Common myeloid progenitor, CD34-positive (primary cell): Measurements from ENCODE around the gene GRHL1.
A peak's percentile ranks its signal among the peaks of the same experiment; 100 is the strongest.

Experiments used
- CTCF ChIA-PET: fragments of 350-600 bp; sonication (Branson Sonifier 250); formaldehyde crosslinking; loops from one replicate; lab custom pipeline; 2021; ENCODE audit warnings: antibody characterized with exemption; lab: Charles Lee
- POLR2A ChIA-PET: fragments of 350-600 bp; sonication (Branson Sonifier 250); formaldehyde crosslinking; loops from one replicate; lab custom pipeline; 2021; ENCODE audit warnings: antibody characterized with exemption; lab: Charles Lee
- DNase-seq, 3 donors: peaks; one replicate each; pipeline versions ENCODE4 v3.0.0 to v3.0.0-alpha.2; 2013
- H3K27ac ChIP-seq, 2 experiments: 1 replicate in 1 of 2; 2 replicates in 1 of 2; pipeline ENCODE4 v1.7.0; 2013; ENCODE audit warnings: inconsistent platforms in 2 of 2, low read length in 2 of 2, mild to moderate bottlenecking in 2 of 2, low read depth in 1 of 2, moderate library complexity in 1 of 2; ENCODE audit not compliant: severe bottlenecking in 2 of 2, insufficient read depth in 1 of 2, poor library complexity in 1 of 2
- H3K27me3 ChIP-seq, 5 experiments: replicated peaks in 2 of 5; 1 replicate in 3 of 5; 2 replicates in 2 of 5; pipeline versions ENCODE4 v1.6.1 to v1.7.0; 2013; ENCODE audit warnings: low read length in 4 of 5, mild to moderate bottlenecking in 2 of 5, moderate library complexity in 2 of 5, inconsistent platforms in 1 of 5; ENCODE audit not compliant: insufficient read depth in 5 of 5, control insufficient read depth in 4 of 5
- H3K36me3 ChIP-seq, 4 experiments: 1 replicate in 2 of 4; 2 replicates in 2 of 4; pipeline versions ENCODE4 v1.6.1 to v1.7.0; 2013; ENCODE audit warnings: low read length in 3 of 4, control low read depth in 1 of 4, mild to moderate bottlenecking in 1 of 4; ENCODE audit not compliant: control insufficient read depth in 4 of 4, insufficient read depth in 4 of 4
- H3K4me1 ChIP-seq, 4 experiments: 1 replicate in 3 of 4; 2 replicates in 1 of 4; pipeline versions ENCODE4 v1.6.1 to v1.7.1; 2013; ENCODE audit warnings: low read length in 3 of 4, mild to moderate bottlenecking in 3 of 4, control low read depth in 1 of 4, inconsistent platforms in 1 of 4, moderate library complexity in 1 of 4; ENCODE audit not compliant: control insufficient read depth in 4 of 4, insufficient read depth in 4 of 4; ENCODE audit errors: control extremely low read depth in 1 of 4
- H3K4me3 ChIP-seq, 7 experiments: 1 replicate in 4 of 7; 2 replicates in 3 of 7; pipeline versions ENCODE4 v1.5.1 to v1.7.0; 2013; ENCODE audit warnings: mild to moderate bottlenecking in 7 of 7, low read length in 6 of 7, moderate library complexity in 6 of 7, inconsistent platforms in 2 of 7, low read depth in 2 of 7, control low read depth in 1 of 7; ENCODE audit not compliant: insufficient read depth in 4 of 7, control insufficient read depth in 1 of 7; ENCODE audit errors: extremely low read depth in 1 of 7
- H3K9me3 ChIP-seq, 5 experiments: 1 replicate in 4 of 5; 2 replicates in 1 of 5; pipeline versions ENCODE4 v1.6.1 to v1.7.1; 2013; ENCODE audit warnings: low read length in 4 of 5, mild to moderate bottlenecking in 2 of 5, inconsistent platforms in 1 of 5, low read depth in 1 of 5, moderate library complexity in 1 of 5; ENCODE audit not compliant: control insufficient read depth in 4 of 5, insufficient read depth in 2 of 5; ENCODE audit errors: control extremely low read depth in 1 of 5
- WGBS: methylation state at CpG from one replicate; pipeline ENCODE4 v1.1.5; 2013; ENCODE audit not compliant: insufficient coverage; 5-methylcytosine and 5-hydroxymethylcytosine counted together

The GRHL1 gene

GRCh38 chr2:9952286-9952737, 819 bp downstream of the GRHL1 start:
- 15% methylated on average over 12 of the region's 15 CpGs for WGBS
- peak in 1 of 3 donors; percentile 15 for DNase-seq
- Histone ChIP-seq H3K27ac (no peak overlapping the region), H3K9me3 (no peaks in the 10 kb centered on the region), H3K36me3 (no peaks in the 10 kb centered on the region), H3K4me1 (peaks cover 0 to 13% (median 11%) of the 10 kb centered on the region in 4 experiments), H3K27me3 (peaks cover 12 to 60% (median 20%) of the 10 kb centered on the region in 5 experiments), H3K4me3 (peak overlapping the region in 6 of 7 experiments; percentile 57 to 79 (median 62))
- POLR2A ChIA-PET = no interaction called here
- CTCF ChIA-PET = interaction anchor here (1.2 kb wide), 1 partner anchor 10 kb away, joined by 5 read pairs; no protein-coding TSS in a partner anchor

DNA sequence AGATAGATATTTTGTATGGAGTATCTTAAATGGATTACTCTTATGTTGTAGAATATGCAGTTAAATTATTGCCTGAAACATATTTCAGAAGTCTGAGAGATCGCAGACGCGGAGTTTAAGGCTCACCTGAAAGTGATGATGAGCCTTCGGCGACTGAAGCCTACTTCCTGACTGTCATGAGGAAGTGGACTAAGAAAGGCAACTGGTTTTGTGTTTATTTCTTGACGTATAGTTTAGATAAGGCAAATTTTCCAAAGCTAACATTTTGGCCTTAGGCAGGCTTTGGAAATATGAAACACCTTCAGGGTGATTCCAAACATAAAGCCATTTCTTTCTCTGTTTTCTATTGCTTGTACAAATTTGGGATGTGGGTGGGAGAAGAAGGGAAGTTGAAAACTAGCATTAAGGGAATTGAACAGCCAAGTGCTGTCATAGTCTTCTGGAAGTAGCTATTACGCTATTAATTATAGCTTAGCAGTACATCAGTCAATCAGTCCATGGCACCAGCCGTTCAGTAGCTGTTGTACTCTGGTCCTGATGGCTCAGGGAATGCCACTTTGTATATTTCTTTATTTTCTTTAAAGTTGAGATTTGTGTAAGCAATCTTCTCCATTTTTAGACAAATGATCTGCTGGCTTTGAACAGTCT, 1.5 kb downstream of the GRHL1 start:
- Histone ChIP-seq H3K9me3 (no peaks in the 10 kb centered on the region), H3K27ac (no peak overlapping the region), H3K4me1 (peaks cover 0 to 13% (median 11%) of the 10 kb centered on the region in 4 experiments), H3K27me3 (peaks cover 12 to 60% (median 20%) of the 10 kb centered on the region in 5 experiments), H3K36me3 (no peaks in the 10 kb centered on the region), H3K4me3 (no peak overlapping the region)
- POLR2A ChIA-PET = no interaction called here
- WGBS = 100% methylated on average over 3 of the region's 8 CpGs
- CTCF ChIA-PET = interaction anchor here (1.2 kb wide), 1 partner anchor 9 kb away, joined by 5 read pairs; no protein-coding TSS in a partner anchor
- DNase-seq = no peak

DNA sequence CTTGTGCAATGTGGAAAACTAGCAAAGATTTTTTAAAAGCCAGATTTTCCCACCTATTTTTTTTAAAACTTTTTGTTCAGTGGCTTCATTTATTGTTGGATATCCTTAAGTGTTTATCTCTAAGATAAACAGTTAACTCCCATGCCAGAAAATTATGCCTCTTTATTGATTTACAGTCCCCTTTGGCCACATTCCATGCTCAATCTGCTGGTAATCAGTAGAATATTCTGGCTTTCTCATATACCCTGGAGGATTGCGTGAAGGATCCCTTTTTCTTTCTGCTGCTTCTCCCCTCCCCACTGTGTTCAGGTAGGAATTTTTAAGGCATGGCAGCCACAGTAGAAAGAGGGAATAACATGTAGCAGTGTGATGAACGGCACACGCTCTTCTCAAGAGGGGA, 2.6 kb downstream of the GRHL1 start:
- Histone ChIP-seq H3K9me3 (no peaks in the 10 kb centered on the region), H3K4me1 (peaks cover 0 to 13% (median 11%) of the 10 kb centered on the region in 4 experiments), H3K4me3 (no peak overlapping the region), H3K27ac (no peak overlapping the region), H3K36me3 (no peaks in the 10 kb centered on the region), H3K27me3 (peaks cover 12 to 60% (median 20%) of the 10 kb centered on the region in 5 experiments)
- no CpG with 5 or more reads among the region's 3 CpGs for WGBS
- DNase-seq = no peak
- POLR2A ChIA-PET = no interaction called here
- CTCF ChIA-PET = no interaction called here

DNA sequence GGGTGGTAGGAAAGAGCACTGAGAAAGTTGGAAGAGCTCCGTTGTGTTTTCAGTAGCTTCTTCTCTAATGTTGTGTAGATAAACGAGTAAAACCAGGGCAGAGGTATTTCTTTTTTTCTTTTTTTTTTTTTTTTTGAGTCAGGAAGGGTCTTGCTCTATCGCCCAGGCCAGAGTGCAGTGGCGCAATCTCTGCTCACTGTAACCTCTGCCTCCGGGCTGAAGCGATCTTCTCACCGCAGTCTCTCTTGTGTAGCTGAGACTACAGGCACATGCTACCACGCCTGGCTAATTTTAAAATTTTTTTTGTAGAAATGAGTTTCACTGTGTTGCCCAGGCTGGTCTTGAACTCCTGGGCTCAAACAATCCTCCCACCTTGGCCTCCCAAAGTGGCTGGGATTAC, 6.6 kb downstream of the GRHL1 start:
- Histone ChIP-seq H3K27me3 (peaks cover 6 to 31% (median 15%) of the 10 kb centered on the region in 5 experiments), H3K36me3 (no peaks in the 10 kb centered on the region), H3K9me3 (no peaks in the 10 kb centered on the region), H3K4me1 (no peaks in the 10 kb centered on the region), H3K4me3 (no peak overlapping the region), H3K27ac (no peak overlapping the region)
- 100% methylated on average over 6 of the region's 8 CpGs for WGBS
- DNase-seq = no peak
- POLR2A ChIA-PET = no interaction called here
- CTCF ChIA-PET = no interaction called here

GRCh38 chr2:9959262-9959661, 7.8 kb downstream of the GRHL1 start:
- no peaks in the 10 kb centered on the region for H3K9me3 ChIP-seq
- no peaks in the 10 kb centered on the region for H3K4me1 ChIP-seq
- H3K27me3 ChIP-seq = peaks cover 3 to 20% (median 7%) of the 10 kb centered on the region in 5 experiments
- no peak overlapping the region for H3K4me3 ChIP-seq
- ChIA-PET POLR2A (no interaction called here), CTCF (no interaction called here)
- H3K36me3 ChIP-seq = no peaks in the 10 kb centered on the region
- no peak for DNase-seq
- WGBS = no CpG with 5 or more reads among the region's 3 CpGs
- H3K27ac ChIP-seq = no peak overlapping the region

DNA sequence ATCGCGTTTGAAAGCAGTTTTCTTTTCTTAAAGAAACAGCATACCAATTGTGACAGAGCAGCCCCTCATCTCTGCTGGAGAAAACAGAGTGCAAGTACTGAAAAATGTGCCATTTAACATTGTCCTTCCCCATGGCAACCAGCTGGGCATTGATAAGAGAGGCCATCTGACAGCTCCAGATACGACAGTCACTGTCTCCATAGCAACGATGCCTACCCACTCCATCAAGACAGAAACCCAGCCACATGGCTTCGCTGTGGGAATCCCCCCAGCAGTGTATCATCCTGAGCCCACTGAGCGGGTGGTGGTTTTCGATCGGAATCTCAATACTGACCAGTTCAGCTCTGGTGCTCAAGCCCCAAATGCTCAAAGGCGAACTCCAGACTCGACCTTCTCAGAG, 9.5 kb downstream of the GRHL1 start:
- POLR2A ChIA-PET = no interaction called here
- CTCF ChIA-PET = interaction anchor here (1.0 to 1.6 kb wide), 3 partner anchors 8 to 24 kb away, joined by 3 to 5 read pairs (median 5); no protein-coding TSS in a partner anchor
- no peak overlapping the region for H3K4me3 ChIP-seq
- H3K36me3 ChIP-seq = no peaks in the 10 kb centered on the region
- peak; percentile 52 to 80 (median 72) for DNase-seq
- peaks cover 0 to 5% (median 0%) of the 10 kb centered on the region in 5 experiments for H3K27me3 ChIP-seq
- H3K27ac ChIP-seq = no peak overlapping the region
- H3K9me3 ChIP-seq = no peaks in the 10 kb centered on the region
- 87% methylated on average over 10 of the region's 10 CpGs for WGBS
- H3K4me1 ChIP-seq = peaks cover 0 to 2% (median 0%) of the 10 kb centered on the region in 4 experiments

DNA sequence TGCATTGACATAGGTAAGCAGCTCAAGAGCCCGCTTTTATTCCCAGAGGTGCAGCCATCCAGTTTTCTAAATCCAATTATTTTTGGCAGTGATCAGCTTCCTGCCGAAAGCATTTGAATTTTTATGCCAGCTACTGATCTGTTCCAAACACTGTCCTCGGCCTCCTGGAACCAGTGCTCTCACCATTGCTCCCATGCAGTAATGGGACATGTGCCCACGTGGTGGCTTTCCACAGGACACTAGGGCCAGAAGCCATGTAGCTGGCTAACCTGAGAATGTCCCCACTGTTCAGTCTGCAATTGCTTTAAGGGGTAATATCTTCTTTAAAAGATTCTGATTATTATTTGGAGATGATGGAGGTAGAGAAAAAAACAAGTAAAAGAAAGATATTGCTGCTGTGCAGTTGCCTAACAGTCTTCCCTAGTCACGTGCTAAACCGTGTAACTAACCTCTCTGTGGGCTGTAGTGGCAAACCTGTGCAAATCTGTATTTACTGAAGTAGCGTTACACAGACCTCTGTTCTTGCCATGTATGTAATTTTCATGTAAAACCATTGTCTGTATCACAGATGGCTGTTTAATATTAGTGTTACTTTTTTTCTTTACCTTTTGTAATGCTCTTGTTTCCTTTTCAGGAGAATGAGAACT, 13.0 kb downstream of the GRHL1 start:
- Histone ChIP-seq H3K9me3 (no peaks in the 10 kb centered on the region), H3K4me3 (no peak overlapping the region), H3K27me3 (no peaks in the 10 kb centered on the region), H3K27ac (no peak overlapping the region), H3K4me1 (peaks cover 0 to 8% (median 0%) of the 10 kb centered on the region in 4 experiments), H3K36me3 (no peaks in the 10 kb centered on the region)
- WGBS = 100% methylated on average over 6 of the region's 7 CpGs
- no peak for DNase-seq
- ChIA-PET CTCF (interaction anchor here (1.0 to 3.2 kb wide), 3 partner anchors 10 to 108 kb away, joined by 3 to 9 read pairs (median 5); no protein-coding TSS in a partner anchor), POLR2A (no interaction called here)
